PC-3 (cell line): ENCODE data around the gene TFB2M. TPM values are rescaled to one million over a fixed set of nuclear protein-coding genes. Genes with fewer than 3 reads are reported as not detected.
A peak's percentile ranks its signal among the peaks of the same experiment; 100 is the strongest.
"Not testable (repeated sequence)": the region's sequence is repeated elsewhere in the genome, so short reads cannot be mapped to it uniquely, and the experiment has no call there.

ENCODE experiments used
- ATAC-seq: fragments of 200-7000 bp; cut with Tn5 transposase; 2 replicates; pipeline ENCODE4 v1.9.1; 2020; ENCODE audit warnings: mild to moderate bottlenecking, moderate library complexity
- BruUV-seq: library from RNA; stranded (reverse); fragments of 400-500 nt; replicated peaks from 2 replicates; lab custom pipeline; 2021; lab: Mats Ljungman, UMichigan
- CTCF ChIA-PET: fragments of 300-600 bp; sonication (Branson Sonifier 250); formaldehyde crosslinking; loops from one replicate; lab custom pipeline; 2022; ENCODE audit warnings: antibody characterized with exemption; lab: Charles Lee
- POLR2A ChIA-PET: fragments of 300-600 bp; sonication (Branson Sonifier 250); formaldehyde crosslinking; loops from one replicate; lab custom pipeline; 2022; ENCODE audit warnings: antibody characterized with exemption; ENCODE audit not compliant: unreplicated experiment; lab: Charles Lee
- DNase-seq: peaks from one replicate; pipeline ENCODE4 v3.0.0-alpha.2; 2015
- H2AFZ ChIP-seq: fragments of 300-600 bp; sonication (generic); 2 replicates; pipeline ENCODE4 v1.6.0; 2016; ENCODE audit warnings: antibody characterized with exemption, low read length
- H3F3A ChIP-seq: fragments of 300-600 bp; sonication (generic); one replicate; pipeline ENCODE4 v1.6.0; 2017; ENCODE audit warnings: antibody characterized with exemption, low read length, control low read depth, mild to moderate bottlenecking; ENCODE audit not compliant: unreplicated experiment
- H3K27ac ChIP-seq: fragments of 300-600 bp; sonication (generic); 2 replicates; pipeline ENCODE4 v1.5.1; 2016; ENCODE audit warnings: mild to moderate bottlenecking, low read length
- H3K27me3 ChIP-seq: fragments of 300-600 bp; sonication (generic); 2 replicates; pipeline ENCODE4 v1.6.1; 2016; ENCODE audit warnings: low read length, mixed read lengths
- H3K36me3 ChIP-seq: fragments of 300-600 bp; sonication (generic); 2 replicates; pipeline ENCODE4 v1.6.1; 2016; ENCODE audit warnings: low read depth, mixed run types, low read length, mixed read lengths
- H3K4me1 ChIP-seq: fragments of 300-600 bp; sonication (generic); 2 replicates; pipeline ENCODE4 v1.5.1; 2016; ENCODE audit warnings: low read length; ENCODE audit not compliant: insufficient read depth
- H3K4me2 ChIP-seq: fragments of 300-600 bp; sonication (generic); 2 replicates; pipeline ENCODE4 v1.6.0; 2016; ENCODE audit warnings: low read length
- H3K4me3 ChIP-seq: fragments of 300-600 bp; sonication (generic); 2 replicates; pipeline ENCODE4 v1.5.1; 2016; ENCODE audit warnings: mild to moderate bottlenecking, low read length, mixed read lengths
- H3K79me2 ChIP-seq: fragments of 300-600 bp; sonication (generic); 2 replicates; pipeline ENCODE4 v1.6.1; 2017; ENCODE audit warnings: low read length, mixed read lengths
- H3K9ac ChIP-seq: fragments of 300-600 bp; sonication (generic); 2 replicates; pipeline ENCODE4 v1.6.0; 2016; ENCODE audit warnings: mild to moderate bottlenecking, low read length
- H3K9me2 ChIP-seq: fragments of 300-600 bp; sonication (generic); replicated peaks from 2 replicates; pipeline ENCODE4 v1.6.1; 2016; ENCODE audit warnings: mixed run types, low read length, mixed read lengths
- H3K9me3 ChIP-seq: fragments of 300-600 bp; sonication (generic); 2 replicates; pipeline ENCODE4 v1.6.1; 2016; ENCODE audit warnings: low read length, mixed read lengths
- H4K20me1 ChIP-seq: fragments of 300-600 bp; sonication (generic); 2 replicates; pipeline ENCODE4 v1.6.1; 2016; ENCODE audit warnings: low read length, mixed read lengths
- CTCF ChIP-seq: fragments of 300-600 bp; sonication (generic); conservative IDR thresholded peaks from 2 replicates; pipeline ENCODE4 v1.5.1; 2017; ENCODE audit warnings: antibody characterized with exemption, low read depth, mild to moderate bottlenecking, low read length
- EZH2 ChIP-seq: fragments of 300-600 bp; sonication (generic); IDR thresholded peaks from one replicate; pipeline ENCODE4 v1.6.1; 2017; ENCODE audit warnings: antibody characterized with exemption, mild to moderate bottlenecking, low read length; ENCODE audit not compliant: unreplicated experiment
- EZH2phosphoT487 ChIP-seq: fragments of 300-600 bp; sonication (generic); IDR thresholded peaks from 2 replicates; pipeline ENCODE4 v1.6.1; 2018; ENCODE audit warnings: mild to moderate bottlenecking, antibody characterized with exemption, low read length, borderline replicate concordance
- intact Hi-C: fragments of 100-400 bp; cut with micrococcal nuclease; formaldehyde crosslinking; loops from 2 replicates; pipeline ENCODE4 v1.9.0; 2023
- total RNA-seq: library from RNA; depleted of rRNA; stranded (reverse); fragments of >200 nt; gene quantifications from 2 replicates; pipeline ENCODE4 v1.2.3, GENCODE V29; 2014

TFB2M gene
- total RNA-seq, 1 experiment from 2014 or later: 47.0 TPM

GRCh38 chr1:246608616-246609376 is 42.7 kb upstream of the TFB2M start:
- Histone ChIP-seq H3K9me3 (no peaks in the 10 kb centered on the region), H3K79me2 (peaks cover 23% of the 10 kb centered on the region), H3K4me2 (peak overlapping the region; percentile 45), H3K27ac (peak overlapping the region; percentile 75), H3K36me3 (peaks cover 7% of the 10 kb centered on the region; the same call in 1 of the 2 replicates), H3K4me1 (peaks cover 18% of the 10 kb centered on the region), H3K4me3 (peak overlapping the region; percentile 17), H3K9ac (peak overlapping the region; percentile 15), H4K20me1 (no peaks in the 10 kb centered on the region), H3K27me3 (no peaks in the 10 kb centered on the region), H3F3A (no peaks in the 10 kb centered on the region), H3K9me2 (no peaks in the 10 kb centered on the region), H2AFZ (peak overlapping the region; percentile 41; the same call in 1 of the 2 replicates)
- intact Hi-C loops: loop anchor here (1.0 kb wide), 3 partner anchors 39 to 105 kb away; no protein-coding TSS in a partner anchor
- ATAC-seq (peak; percentile 91), DNase-seq (peak; percentile 99)
- no TSS peak for BruUV-seq
- POLR2A ChIA-PET: interaction anchor here (0.6 kb wide), 2 partner anchors 23 to 264 kb away, joined by 4 read pairs; no protein-coding TSS in a partner anchor
- CTCF ChIA-PET: interaction anchor here (0.5 to 0.6 kb wide), 2 partner anchors 9 to 102 kb away, joined by 3 to 14 read pairs; partner anchors contain the start of gene SMYD3
- TF ChIP-seq EZH2phosphoT487: peak; percentile 82
- TF ChIP-seq EZH2: no peak
- peak; percentile 44 for TF ChIP-seq CTCF

GRCh38 chr1:246607462-246607861 is 41.4 kb upstream of the TFB2M start:
- H3K9me3 ChIP-seq: peaks cover 10% of the 10 kb centered on the region
- H4K20me1 ChIP-seq: no peaks in the 10 kb centered on the region
- TF ChIP-seq EZH2phosphoT487 (no peak), EZH2 (no peak), CTCF (no peak)
- no peak overlapping the region for H3K4me2 ChIP-seq
- intact Hi-C loops: no loop called here
- H3K36me3 ChIP-seq: peaks cover 20% of the 10 kb centered on the region
- H3F3A ChIP-seq: no peaks in the 10 kb centered on the region
- ATAC-seq (no peak), DNase-seq (no peak)
- H3K4me1 ChIP-seq: peaks cover 18% of the 10 kb centered on the region
- peaks cover 24% of the 10 kb centered on the region for H3K79me2 ChIP-seq
- CTCF ChIA-PET: no interaction called here
- no TSS peak for BruUV-seq
- no peak overlapping the region for H2AFZ ChIP-seq
- POLR2A ChIA-PET: no interaction called here
- H3K9me2 ChIP-seq: no peaks in the 10 kb centered on the region
- no peak overlapping the region for H3K27ac ChIP-seq
- no peaks in the 10 kb centered on the region for H3K27me3 ChIP-seq
- H3K4me3 ChIP-seq: no peak overlapping the region
- H3K9ac ChIP-seq: no peak overlapping the region

- intact Hi-C loops, CTCF ChIA-PET: not testable (repeated sequence)
Observed at GRCh38 chr1:246605231-246605630, 39.2 kb upstream of the TFB2M start.

More at GRCh38 chr1:246605231-246605630, 39.2 kb upstream of the TFB2M start:
- H2AFZ ChIP-seq, H4K20me1 ChIP-seq, H3K4me3 ChIP-seq, DNase-seq, H3K4me2 ChIP-seq, H3K27me3 ChIP-seq, POLR2A ChIA-PET, ATAC-seq, H3K27ac ChIP-seq, H3F3A ChIP-seq, H3K9me2 ChIP-seq, H3K9ac ChIP-seq, H3K9me3 ChIP-seq, BruUV-seq: not testable (repeated sequence)
- peaks cover 22% of the 10 kb centered on the region for H3K79me2 ChIP-seq
- H3K36me3 ChIP-seq: peaks cover 20% of the 10 kb centered on the region
- H3K4me1 ChIP-seq: peaks cover 18% of the 10 kb centered on the region
